GM12873 (cell line): ENCODE results near the gene DUSP15.

ENCODE experiments used
- CTCF ChIP-seq: IDR thresholded peaks from 2 replicates; pipeline ENCODE4 v1.5.1; 2012; ENCODE audit warnings: low read depth, mild to moderate bottlenecking, moderate library complexity, low read length, control low read depth; ENCODE audit not compliant: insufficient read depth; ENCODE audit errors: missing control alignments

The DUSP15 gene

GRCh38 chr20:31881945-31882344, 11.6 kb upstream of the DUSP15 start:
- TF ChIP-seq CTCF: no peak

GRCh38 chr20:31879143-31879987, 9.0 kb upstream of the DUSP15 start:
- TF ChIP-seq CTCF: no peak

- no peak for TF ChIP-seq CTCF
Observed at GRCh38 chr20:31877684-31878083, 7.4 kb upstream of the DUSP15 start.

- no peak for TF ChIP-seq CTCF
Observed at GRCh38 chr20:31875671-31876070, 5.3 kb upstream of the DUSP15 start.

DNA sequence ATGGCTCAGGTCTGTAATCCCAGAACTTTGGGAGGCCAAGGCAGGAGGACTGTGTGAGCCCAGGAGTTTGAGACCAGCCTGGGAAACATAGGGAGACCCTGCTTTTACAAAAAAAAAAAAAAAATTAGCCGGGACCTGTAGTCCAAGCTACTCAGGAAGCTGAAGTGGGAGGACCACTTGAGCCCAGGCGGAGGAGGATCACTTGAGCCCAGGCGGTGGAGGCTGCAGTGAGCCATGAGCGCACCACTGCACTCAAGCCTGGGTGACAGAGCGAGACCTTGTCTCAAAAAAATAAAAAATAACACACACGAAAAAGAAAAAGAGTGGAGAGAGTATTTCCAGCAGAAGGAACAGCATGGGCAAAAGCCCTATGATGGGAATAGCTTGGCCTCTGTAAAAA, 2.1 kb upstream of the DUSP15 start:
- no peak for TF ChIP-seq CTCF

GRCh38 chr20:31871618-31871954, 1.3 kb upstream of the DUSP15 start:
- TF ChIP-seq CTCF: no peak

DNA sequence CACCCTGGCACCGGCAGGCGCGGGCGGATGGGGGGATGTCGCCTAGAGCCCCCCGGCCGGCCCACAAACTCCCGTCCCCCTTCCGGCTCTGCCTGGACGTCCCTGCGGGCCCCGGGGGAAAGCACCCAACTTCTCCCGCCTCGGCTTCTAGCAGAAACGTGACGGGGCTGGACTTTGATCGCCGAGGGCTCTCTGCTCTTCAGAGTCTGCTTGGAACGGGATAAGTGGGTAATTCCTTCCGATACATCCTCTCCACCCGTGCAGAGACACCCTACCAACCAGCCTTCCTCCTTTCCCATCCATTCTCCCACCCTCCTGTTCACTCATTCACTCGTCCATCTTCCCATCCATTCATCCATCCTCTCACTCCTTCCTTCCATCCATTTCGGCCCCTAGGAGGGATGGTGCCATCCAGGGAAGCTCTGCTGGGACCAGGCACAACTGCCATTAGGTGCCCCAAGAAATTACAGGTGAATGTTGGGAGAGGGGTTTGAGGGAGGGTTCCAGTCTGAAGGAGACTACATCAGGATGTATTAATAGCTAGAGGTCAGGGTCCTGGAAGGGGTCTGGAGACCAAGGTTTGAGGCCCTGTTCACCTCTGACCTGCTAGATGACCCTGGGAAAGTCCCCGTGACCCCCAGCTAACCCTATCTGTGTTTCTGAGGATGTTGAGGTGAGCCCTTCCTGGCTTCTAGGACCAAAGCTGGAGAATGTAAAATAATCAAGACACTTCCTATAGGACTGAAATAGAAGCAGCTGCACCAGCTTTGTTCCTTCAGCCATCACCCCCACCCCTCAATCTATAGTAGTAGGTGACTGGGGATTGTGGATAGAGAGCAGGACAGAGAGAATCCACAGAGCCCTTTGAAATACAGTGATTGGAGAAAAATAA, 645 bp upstream of the DUSP15 start:
- no peak for TF ChIP-seq CTCF
